ENCODE results near the gene DCLK2. TPM values are rescaled to one million over a fixed set of nuclear protein-coding genes. Genes with fewer than 3 reads are reported as not detected.

Gene DCLK2
- total RNA-seq, 1 experiment from 2014 or later: 13.5 TPM

GRCh38 chr4:150069353-150069752, 8.9 kb upstream of the DCLK2 start:
- DNase-seq (ENCODE audit: low read depth): no peak

- peak; percentile 45 for DNase-seq (ENCODE audit: low read depth)
Measured at GRCh38 chr4:150070464-150071170, 7.6 kb upstream of the DCLK2 start.

GRCh38 chr4:150072471-150072870, 5.8 kb upstream of the DCLK2 start:
- DNase-seq (ENCODE audit: low read depth): no peak

- DNase-seq (ENCODE audit: low read depth): no peak
Measured at GRCh38 chr4:150072906-150073714, 5.1 kb upstream of the DCLK2 start.

- DNase-seq (ENCODE audit: low read depth): no peak
Measured at GRCh38 chr4:150074064-150074463, 4.2 kb upstream of the DCLK2 start.

GRCh38 chr4:150078579-150079080, 385 bp downstream of the DCLK2 start:
- peak; percentile 32 for DNase-seq (ENCODE audit: low read depth)

- peak; percentile 53 for DNase-seq (ENCODE audit: low read depth)
Measured at GRCh38 chr4:150079081-150079581, 886 bp downstream of the DCLK2 start.

GRCh38 chr4:150080337-150080736, 2.1 kb downstream of the DCLK2 start:
- DNase-seq (ENCODE audit: low read depth): no peak

GRCh38 chr4:150080875-150081274, 2.6 kb downstream of the DCLK2 start:
- DNase-seq (ENCODE audit: low read depth): no peak

GRCh38 chr4:150082241-150082640, 4.0 kb downstream of the DCLK2 start:
- DNase-seq (ENCODE audit: low read depth): no peak

GRCh38 chr4:150087006-150087405, 8.8 kb downstream of the DCLK2 start:
- no peak for DNase-seq (ENCODE audit: low read depth)

- no peak for DNase-seq (ENCODE audit: low read depth)
Measured at GRCh38 chr4:150089732-150090131, 11.5 kb downstream of the DCLK2 start.

GRCh38 chr4:150090836-150091235, 12.6 kb downstream of the DCLK2 start:
- DNase-seq (ENCODE audit: low read depth): peak; percentile 69

- no peak for DNase-seq (ENCODE audit: low read depth)
Measured at GRCh38 chr4:150094676-150095075, 16.4 kb downstream of the DCLK2 start.

- DNase-seq (ENCODE audit: low read depth): no peak
Measured at GRCh38 chr4:150096625-150097024, 18.4 kb downstream of the DCLK2 start.

- no peak for DNase-seq (ENCODE audit: low read depth)
Measured at GRCh38 chr4:150098214-150098613, 20.0 kb downstream of the DCLK2 start.

- DNase-seq (ENCODE audit: low read depth): no peak
Measured at GRCh38 chr4:150104404-150105027, 26.3 kb downstream of the DCLK2 start.

- DNase-seq (ENCODE audit: low read depth): no peak
Measured at GRCh38 chr4:150106886-150107285, 28.6 kb downstream of the DCLK2 start.

- DNase-seq (ENCODE audit: low read depth): no peak
Measured at GRCh38 chr4:150108691-150109090, 30.4 kb downstream of the DCLK2 start.

GRCh38 chr4:150114641-150115040, 36.4 kb downstream of the DCLK2 start:
- no peak for DNase-seq (ENCODE audit: low read depth)

GRCh38 chr4:150115851-150116250, 37.6 kb downstream of the DCLK2 start:
- no peak for DNase-seq (ENCODE audit: low read depth)

- DNase-seq (ENCODE audit: low read depth): no peak
Measured at GRCh38 chr4:150116506-150116905, 38.3 kb downstream of the DCLK2 start.

All from Daoy (cell line).